HG02885 (cell line): ENCODE results near the gene MT1F.

Experiments used
- ATAC-seq: cut with Tn5 transposase; IDR thresholded peaks from one replicate; pipeline ENCODE4 v1.9.1; 2021; ENCODE audit warnings: mild to moderate bottlenecking; ENCODE audit not compliant: unreplicated experiment, poor library complexity

Gene MT1F

DNA sequence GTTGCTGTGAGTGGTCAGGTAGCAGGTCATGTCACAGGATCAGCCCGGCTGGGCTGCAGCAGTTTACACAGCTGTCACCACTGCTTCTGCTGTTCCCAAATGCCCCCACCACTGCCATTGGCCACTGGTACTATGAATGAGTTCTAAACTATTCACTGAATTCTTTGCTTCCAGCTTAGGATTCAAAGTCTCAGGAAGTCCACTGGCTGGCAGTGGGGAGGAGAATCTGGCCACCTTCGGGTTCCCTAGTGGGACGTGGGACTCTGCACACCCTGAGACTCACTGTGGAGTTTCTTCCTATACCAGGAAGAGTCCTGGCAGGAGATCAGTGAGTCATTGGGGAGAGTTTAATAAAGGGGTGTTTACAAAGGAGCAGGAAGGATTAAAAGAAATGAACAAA, 31.4 kb downstream of the MT1F start:
- no peak for ATAC-seq

DNA sequence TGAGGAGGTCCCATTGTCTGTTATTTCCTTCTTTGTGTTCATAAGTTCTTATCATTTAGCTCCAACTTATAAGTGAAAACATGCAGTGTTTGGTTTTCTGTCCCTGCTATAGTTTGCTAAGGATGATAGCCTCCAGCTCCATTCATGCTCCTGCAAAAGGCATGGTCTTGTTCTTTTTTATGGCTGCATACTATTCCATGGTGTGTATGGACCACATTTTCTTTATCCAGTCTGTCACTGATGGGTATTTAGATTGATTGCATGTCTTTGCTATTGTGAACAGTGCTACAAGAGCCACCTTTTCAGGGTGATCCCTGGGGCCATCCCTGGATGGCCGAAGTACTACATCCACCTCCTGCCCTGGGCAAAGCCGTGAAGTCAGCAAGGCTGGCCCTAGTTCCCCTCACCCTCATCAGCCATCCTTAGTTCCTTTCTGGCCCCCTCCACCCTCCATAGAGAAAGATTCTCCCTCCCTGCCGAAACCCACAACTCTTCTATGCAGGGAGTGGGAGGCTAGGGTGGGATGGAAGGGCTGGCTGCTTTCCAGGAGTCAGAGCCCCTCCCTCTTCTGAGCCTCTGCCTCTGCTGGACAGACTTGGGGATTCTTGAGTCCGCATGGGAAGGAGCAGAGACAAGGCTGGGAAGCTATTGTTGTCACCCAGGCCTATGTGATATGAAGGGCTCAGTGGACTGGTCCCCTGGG, 32.8 kb downstream of the MT1F start:
- ATAC-seq = no peak

DNA sequence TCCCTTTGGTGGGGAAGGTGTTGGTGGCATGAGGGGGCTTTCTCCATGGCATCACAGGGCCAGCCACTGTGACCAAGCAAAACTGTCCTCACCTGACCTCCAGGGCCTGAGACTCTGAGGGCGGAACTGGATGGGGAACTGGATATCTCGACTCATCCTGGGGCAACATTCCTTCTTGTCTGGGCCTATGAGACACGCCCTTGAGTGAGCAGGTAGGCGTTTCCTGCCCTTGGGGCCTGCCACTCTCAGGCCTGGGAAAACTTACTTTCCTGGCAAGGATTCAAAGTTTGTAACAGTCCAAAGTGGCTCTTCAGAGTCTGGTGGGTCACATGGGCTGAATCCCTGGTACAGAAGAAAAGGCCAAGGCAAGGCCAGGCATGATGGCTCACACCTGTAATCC, 34.1 kb downstream of the MT1F start:
- no peak for ATAC-seq

- ATAC-seq = no peak
These were observed 37.5 kb downstream of the MT1F start for GRCh38 chr16:56695246-56695645.

DNA sequence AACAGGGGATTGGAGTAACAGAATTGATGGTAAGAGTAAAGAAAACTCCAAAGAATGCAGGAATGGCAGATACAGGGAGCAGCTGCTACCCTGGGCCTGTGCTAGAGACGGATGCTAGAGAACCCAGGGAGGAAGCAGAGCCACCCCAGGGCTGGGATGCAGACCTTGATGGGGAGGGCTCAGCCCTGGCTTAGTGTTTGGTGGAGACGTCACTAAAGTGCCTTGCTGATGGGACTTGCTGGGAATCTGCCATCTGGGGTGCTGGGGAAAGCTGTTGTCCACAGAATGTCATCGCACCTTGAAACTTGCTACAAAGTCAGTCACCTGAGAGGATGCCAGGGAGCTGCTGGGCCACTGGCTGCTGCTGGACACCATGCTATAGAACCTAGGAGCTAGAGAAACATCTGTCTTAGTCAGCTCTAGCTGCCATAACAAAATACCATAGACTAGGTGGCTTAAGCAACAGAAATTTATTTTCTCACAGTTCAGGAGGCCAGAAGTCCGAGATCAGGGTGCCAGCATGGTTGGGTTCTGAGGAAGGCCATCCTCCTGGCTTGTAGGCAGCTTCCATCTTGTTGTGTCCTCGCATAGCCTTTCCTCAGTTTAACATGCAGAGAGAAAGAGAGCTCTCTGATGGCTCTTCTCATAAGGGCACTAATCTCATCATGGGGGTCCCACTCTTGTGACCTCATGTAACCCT, 39.8 kb downstream of the MT1F start:
- no peak for ATAC-seq

GRCh38 chr16:56700195-56700594, 42.4 kb downstream of the MT1F start:
- no peak for ATAC-seq

DNA sequence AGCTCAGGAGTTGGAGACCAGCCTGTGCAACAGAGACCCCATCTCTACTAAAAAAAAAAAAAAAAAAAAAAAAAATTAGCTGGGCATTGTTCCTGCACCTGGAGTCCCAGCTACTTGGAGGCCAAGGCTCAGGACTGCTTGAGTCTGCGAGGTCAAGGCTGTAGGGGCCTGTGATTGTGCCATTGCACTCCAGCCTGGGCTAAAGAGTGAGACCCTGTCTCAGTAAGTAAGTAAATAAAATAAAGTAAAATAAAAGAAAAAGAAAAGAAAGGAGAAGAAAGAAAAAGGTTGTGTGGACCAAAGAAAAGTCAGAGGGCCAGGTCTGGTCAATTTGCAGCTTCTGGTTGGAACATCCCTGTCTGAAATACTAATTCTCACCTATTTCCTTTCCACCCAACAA, 42.9 kb downstream of the MT1F start:
- no peak for ATAC-seq

- no peak for ATAC-seq
These were observed 43.8 kb downstream of the MT1F start for GRCh38 chr16:56701534-56701933.

GRCh38 chr16:56702836-56703235, 45.1 kb downstream of the MT1F start:
- ATAC-seq = no peak
